Lower leg skin (tissue), 3 donors: ENCODE results near the gene RASAL3.

Experiments
- CTCF ChIP-seq, 3 donors: fragments of 450-650 bp; IDR thresholded peaks; one replicate each; pipeline ENCODE4 v1.5.1; 2016; ENCODE audit warnings: antibody characterized with exemption in 3 of 3, mild to moderate bottlenecking in 3 of 3, moderate library complexity in 2 of 3
- POLR2A ChIP-seq, 2 donors: fragments of 450-650 bp; IDR thresholded peaks; one replicate each; pipeline ENCODE4 v1.6.1; 2016 to 2017; ENCODE audit warnings: antibody characterized with exemption in 2 of 2, mild to moderate bottlenecking in 1 of 2, moderate library complexity in 1 of 2

- no peak for TF ChIP-seq POLR2A (IDR thresholded peaks at IDR 0.05)
- TF ChIP-seq CTCF (IDR thresholded peaks at IDR 0.05): no peak
These were observed 11.3 kb upstream of the RASAL3 start for GRCh38 chr19:15475611-15476010.
